CMK (cell line): ENCODE results near the gene RASA4B.
"Not testable (repeated sequence)": the region's sequence is repeated elsewhere in the genome, so short reads cannot be mapped to it uniquely, and the experiment has no call there.

Source experiments
- DNase-seq: peaks from one replicate; pipeline ENCODE4 v3.0.0-alpha.2; 2010; ENCODE audit warnings: low read depth

RASA4B gene

DNA sequence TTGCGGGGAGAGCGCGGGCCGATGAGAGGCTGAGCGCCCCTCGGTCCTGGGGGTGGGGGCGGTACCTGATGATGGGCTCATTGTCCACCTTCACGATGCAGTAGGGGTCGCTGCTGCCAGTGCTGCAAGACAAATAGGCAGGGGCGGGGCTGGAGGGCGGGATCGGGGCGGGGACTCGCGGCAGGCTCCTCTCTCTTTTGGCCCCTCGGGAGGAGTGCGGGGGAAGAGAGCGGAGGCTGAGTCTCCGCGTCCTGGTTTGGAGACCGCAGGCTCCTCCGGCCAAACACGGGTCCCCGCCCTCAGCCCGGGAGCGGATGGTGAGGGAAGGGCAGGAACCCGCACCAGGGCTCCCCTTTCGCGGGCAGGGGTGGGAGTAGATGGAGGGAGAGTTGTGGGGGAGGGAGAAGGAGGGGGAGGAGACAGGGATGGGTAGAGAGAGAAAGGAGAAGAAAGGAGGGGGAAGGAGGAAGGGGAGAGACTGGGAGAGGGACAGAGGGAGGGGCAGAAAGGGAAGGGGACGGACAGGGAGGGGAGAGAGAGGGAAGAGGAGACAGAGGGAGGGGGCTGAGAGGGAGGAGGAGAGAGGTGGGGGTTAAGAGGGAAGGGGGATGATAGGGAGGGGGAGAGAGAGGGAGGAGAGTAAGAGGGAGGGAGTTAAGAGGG is 5.6 kb downstream of the RASA4B start:
- DNase-seq = not testable (repeated sequence)

DNA sequence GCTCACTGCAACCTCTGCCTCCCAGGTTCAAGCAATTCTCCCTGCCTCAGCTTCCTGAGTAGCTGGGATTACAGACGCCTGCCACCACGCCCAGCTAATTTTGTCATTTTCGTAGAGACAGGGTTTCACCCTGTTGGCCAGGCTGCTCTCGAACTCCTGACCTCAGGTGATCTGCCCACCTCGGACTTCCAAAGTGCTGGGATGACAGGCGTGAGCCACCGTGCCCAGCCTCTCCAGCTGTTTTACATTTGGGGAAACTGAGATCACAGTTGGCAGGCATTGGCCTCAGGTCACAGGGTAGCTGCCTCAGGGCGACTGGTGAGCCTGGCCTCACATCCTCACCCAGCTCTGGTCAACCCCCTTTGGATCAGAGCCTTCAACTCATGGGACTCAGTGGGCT is 7.0 kb downstream of the RASA4B start:
- DNase-seq = not testable (repeated sequence)

DNA sequence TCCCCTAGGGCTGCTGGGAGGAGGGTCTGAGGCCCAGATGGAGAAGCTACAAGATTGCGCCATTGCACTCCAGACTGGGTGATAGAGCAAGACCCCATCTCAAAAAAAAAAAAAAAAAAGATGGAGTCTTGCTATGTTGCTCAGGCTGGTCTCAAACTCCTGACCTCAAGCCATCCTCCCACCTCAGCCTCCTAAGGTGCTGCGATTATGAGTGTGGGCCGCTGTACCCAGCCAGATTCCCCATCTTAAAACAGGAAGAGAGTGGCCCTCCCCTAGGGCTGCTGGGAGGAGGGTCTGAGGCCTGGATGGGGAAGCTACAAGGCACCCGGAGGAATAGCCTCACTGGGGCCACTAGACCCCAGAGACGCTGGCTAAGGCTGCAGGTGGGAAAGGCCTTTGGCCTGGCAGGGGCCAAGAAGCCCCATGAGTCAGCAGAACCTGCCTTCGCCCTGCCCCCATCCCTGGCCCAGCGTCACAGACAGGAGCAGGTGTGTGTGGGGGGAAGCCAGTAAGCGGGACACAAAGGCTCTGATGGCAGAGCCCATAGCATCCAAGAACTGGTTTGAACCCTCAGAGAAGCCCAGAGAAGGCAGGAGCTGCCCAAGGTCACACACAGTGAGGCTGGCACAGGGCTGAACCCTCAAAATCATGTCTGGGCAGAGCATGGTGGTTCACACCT is 10.0 kb downstream of the RASA4B start:
- DNase-seq = not testable (repeated sequence)

DNA sequence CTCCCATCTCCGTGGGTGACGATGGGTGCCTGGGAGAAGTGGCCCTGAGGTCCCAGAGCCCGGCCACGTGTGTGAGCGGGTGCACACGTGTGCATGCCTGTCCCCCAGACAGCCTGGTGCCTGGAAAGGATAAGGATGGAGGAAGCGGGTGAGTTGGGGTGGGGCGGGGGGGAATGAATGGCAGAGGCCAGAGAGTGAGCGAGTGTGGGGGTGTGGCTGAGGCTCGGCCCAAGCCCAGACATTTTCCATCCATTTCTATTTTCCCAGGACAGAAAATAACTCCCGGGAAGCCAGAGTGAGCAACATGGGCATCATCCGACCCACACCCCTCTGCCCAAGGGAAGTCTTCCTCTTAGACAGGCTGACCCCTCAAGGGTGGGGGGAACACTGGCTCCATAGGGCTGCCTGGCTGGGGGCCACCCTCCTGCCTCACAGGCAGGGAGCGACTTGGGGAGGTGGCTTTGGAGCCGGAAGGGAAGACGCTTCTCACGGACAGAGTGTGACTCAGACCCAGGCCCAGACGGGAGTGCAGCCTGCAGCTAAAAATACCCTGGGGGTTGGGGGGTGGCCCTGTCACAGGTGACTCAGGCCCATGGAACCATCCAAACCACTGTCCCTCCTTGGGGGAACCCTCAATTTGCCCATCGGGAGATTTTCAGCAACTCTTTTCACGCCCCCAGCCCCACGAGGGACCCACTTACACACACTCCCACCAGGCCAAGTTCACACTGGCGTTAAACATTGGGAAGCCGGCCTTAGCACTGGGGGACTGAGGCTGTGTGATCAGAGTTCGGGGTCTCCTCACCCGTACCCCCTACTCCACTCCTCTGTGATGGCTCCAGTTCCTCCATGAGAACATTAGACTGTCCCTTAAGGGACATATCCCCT is 12.0 kb downstream of the RASA4B start:
- not testable (repeated sequence) for DNase-seq

DNA sequence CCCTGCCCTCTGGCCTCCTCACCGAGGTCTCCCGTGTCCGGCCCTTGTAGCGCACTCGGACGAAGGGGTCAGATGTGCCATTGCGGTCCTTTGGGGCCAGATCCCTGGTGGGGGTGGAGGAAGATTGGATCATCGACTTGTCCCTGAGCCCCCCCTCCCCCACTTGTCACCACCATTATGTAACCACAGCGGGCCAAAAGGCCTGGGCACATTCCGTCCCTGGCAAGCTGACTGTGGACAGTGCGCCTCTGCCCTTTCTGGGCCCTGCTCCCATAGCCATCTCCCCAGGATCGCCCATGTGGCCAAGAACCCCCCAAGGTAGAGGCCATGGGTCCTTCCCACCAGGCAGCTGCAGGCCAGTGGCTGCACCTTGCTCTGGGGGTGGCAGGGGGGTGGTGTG is 14.4 kb downstream of the RASA4B start:
- DNase-seq = not testable (repeated sequence)

DNA sequence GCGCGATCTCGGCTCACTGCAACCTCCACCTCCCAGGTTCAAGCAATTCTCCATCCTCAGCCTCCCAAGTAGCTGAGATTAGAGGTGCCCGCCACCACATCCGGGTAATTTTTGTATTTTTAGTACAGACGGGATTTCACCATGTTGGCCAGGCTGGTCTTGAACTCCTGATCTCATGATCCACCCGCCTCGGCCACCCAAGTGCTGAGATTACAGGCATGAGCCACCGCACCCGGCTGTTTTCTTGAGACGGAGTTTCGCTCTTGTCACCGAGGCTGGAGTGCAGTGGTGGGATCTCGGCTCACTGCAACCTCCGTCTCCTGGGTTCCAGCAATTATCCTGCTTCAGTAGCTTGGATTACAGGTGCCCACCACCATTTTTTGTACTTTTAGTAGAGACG is 19.3 kb downstream of the RASA4B start:
- DNase-seq = not testable (repeated sequence)

DNA sequence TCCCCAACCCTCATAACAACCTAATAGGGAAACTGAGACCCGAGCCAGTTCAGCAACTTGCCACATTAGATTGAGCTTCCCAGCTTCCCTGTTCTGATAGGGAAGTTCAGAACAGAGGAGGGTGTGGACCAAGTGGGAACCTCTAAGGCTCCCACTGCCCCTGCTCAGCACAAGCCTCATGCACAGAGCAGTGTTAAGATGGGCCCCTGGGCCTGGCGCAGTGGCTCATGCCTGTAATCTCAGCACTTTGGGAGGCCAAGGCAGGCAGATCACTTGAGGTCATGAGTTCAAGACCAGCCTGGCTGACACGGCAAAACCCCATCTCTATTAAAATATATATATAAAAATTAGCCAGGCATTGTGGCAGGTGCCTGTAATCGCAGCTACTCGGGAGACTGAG is 20.3 kb downstream of the RASA4B start:
- not testable (repeated sequence) for DNase-seq

DNA sequence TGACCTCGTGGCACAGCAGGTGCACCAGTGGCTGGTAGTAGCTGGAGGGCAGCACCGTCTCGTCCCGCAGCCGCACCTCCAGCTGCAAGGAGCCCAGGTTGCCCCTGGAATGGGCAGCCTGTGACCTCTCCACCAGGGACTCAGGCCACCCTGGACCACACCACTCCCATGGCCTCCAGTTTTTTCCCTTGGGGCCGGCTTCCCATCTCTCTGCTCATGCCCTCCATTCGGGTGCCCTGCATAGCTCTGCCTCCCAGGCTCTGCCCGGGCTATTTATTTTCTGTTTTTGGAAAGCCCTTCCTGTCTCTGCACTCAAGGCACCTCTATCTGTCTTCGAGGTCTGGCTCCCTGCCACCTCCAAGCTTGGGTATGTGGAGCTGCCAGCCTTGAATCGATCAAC is 20.7 kb downstream of the RASA4B start:
- not testable (repeated sequence) for DNase-seq

DNA sequence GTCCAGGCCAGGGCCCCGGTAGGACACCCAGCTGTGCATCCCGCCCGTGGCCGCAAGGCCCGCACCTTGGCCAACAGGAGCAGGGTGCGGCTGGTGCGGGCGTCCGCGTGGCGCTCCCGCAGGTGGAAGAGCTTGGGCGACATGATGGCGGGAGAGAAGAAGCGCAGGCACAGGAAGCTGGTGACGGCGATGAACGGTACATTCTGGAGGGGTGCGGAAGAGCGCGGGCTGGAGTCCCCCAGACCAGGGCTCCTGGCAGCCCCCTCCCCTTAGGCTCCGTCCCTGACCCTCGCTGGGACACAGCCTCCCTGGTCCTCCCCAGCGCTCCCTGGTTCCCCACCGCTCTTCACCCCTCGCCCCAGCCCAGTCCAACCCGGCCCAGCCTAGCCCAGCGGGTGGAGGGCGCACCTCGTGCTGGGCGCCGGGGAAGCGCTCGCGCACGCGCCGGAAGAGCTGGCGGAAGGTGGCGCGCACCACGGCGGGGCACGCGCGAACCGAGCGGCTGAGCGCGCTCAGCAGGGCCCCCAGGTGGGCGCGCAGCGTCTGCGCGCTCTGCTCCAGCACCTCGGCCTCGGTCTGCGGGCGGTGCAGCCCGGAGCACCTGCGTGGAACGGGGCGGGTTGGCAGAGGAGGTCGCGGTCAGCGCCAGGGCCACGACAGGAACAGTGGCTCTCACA is 23.0 kb downstream of the RASA4B start:
- DNase-seq = not testable (repeated sequence)

DNA sequence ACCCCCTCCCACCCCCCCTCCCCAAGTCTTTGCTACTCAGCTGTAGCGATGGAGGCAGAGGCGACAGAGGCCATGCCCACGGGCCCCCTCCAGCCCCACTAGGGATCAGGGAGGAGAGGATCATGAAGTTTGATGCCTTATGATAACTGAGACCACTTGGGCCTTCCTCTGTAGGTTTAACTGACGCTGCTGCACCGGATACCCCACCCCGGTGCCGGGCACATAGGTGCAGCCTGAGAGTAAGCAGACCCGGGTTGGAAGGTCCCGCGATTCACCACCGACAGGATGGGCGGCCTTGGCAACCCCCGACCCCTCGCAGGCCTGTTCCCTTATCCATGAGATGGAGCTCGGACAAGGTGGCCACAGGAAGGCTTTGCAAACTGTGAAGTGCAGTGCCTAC is 23.6 kb downstream of the RASA4B start:
- not testable (repeated sequence) for DNase-seq

DNA sequence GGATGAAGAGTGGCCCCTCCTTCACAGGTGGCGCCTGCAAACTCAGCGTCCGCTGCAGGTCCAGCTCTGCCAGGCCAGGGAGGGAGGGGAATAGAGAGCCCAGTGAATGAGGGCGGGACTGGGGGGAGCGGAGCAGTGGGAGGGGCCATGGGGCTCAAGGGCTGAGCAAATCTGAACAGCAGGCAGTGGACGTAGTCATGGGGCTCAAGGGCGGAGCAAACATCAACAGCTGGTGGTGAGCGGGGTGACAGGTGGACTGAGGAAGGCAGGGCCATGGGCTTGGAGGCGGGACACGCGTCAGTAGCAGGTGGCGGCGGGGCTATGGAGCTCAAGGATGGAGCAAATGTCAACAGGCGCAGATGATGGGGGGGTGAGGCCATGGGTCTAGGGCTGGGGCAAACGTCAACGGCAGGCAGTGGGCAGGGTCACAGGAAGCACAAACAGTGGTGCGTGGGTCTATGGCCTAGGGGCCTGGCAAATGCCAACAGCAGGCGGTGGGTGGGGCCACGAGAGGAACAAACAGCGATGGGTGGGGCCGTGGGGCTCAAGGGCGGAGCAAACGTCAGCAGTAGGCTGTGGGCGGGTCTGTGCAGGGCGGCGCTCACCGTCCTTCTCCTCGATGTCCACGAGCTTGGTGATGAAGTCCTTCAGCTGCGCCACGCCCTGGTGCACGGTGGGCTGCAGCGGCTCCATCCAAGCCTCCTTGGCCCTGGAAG is 24.2 kb downstream of the RASA4B start:
- not testable (repeated sequence) for DNase-seq

DNA sequence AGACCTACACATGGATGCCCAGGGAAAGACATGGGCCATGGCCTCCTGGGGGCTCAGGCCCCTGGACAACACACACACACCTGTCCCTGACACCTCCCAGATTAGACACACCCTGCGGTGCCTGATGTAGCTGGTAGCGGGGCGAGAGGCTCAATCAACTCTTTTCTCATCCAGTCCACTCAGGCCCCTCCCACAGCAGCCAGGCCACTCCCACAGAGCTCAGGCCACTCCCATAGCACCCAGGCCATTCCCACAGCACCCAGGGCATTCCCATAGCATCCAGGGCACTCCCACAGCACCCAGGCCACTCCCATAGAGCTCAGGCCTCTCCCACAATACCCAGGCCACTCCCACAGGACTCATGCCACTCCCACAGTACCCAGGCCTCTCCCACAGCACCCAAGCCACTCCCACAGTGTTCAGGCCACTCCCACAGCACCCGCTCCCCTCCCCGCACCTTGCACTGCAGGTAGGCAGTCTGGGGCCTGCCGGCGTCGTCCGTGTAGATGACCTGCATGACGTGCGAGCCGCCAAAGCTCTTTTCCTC is 27.0 kb downstream of the RASA4B start:
- not testable (repeated sequence) for DNase-seq

DNA sequence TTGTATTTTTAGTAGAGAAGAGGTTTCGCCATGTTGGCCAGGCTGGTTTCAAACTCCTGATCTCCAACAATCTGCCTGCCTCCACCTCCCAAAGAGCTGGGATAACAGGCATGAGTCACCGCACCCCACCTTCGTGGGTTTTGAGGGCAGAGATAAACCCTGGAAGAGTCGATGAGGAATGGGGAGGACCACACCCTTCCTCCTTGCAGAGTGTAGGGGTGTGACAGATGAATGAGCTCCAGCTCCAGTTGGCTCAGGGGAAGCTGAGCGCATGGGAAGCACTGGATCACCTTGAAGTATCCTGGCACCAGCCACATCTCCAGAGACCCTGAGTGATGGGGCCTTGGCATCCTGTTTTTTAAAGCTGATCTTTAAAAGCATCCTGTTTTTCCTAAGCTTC is 33.3 kb downstream of the RASA4B start:
- not testable (repeated sequence) for DNase-seq

DNA sequence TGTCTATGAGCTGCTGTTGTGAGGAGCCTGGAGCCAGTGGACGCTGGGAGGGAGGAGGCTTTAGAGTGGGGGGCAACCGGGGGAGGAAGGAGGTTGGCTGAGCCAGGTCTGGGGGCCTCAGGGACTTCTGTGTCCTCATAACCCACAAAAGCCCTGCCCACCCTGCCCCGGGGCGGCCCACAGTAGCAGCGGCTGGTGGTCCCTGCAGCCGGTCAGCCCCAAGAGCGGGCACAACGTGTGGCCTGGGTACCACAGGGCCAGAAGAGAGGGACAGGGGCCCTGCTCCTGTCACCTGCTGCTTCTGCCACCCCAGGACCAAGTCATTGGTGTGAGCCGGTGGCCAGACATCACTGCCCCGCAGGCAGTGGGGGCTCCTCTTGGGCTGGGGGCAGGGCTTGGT is 35.6 kb downstream of the RASA4B start:
- DNase-seq = not testable (repeated sequence)

DNA sequence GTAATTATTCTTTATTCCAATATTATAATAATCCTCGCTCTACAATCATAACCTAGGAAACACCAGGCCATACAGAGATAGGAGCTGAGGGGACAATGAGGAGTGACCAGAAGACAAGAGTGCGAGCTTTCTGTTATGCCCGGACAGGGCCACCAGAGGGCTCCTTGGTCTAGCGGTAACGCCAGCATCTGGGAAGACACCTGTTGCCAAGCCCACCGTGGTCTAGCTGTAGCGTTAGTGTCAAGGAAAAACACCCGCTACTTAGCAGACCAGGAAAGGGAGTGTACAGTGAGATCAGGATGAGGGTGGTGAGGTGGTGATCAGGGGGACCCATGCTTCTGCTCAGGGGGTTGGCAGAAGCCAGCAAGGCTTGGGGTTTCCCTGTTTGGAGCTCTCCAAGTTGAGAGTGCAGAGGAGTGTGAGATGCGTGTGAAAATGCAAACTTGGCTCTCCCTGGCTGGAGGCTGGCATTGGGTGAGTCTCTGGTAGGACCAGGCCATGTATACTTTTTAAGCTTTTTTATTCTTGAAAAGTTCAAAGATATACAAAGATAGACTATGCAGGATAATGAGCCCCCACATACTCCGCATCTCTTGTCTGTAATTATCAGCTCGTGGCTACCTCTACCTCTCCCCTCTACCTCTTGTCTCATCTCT is 37.5 kb downstream of the RASA4B start:
- DNase-seq = not testable (repeated sequence)

DNA sequence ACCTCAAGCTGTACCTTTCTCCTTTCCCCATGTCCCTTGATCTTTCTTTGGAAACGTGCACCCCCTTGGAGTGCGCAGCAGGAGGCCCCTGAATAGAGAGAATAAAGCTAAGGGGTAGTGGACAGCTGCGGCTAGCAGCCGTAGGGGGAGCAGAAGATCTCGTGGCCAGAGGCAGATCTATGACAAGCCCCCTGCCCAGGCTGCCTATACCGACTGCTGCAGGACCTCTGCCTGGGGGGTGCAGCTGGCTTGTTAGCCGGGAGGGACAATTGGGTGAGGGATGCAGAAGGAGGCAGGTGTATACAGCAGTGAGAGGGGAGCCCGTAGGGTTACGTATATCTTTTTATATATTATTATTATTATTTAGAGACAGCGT is 38.4 kb downstream of the RASA4B start:
- not testable (repeated sequence) for DNase-seq

DNA sequence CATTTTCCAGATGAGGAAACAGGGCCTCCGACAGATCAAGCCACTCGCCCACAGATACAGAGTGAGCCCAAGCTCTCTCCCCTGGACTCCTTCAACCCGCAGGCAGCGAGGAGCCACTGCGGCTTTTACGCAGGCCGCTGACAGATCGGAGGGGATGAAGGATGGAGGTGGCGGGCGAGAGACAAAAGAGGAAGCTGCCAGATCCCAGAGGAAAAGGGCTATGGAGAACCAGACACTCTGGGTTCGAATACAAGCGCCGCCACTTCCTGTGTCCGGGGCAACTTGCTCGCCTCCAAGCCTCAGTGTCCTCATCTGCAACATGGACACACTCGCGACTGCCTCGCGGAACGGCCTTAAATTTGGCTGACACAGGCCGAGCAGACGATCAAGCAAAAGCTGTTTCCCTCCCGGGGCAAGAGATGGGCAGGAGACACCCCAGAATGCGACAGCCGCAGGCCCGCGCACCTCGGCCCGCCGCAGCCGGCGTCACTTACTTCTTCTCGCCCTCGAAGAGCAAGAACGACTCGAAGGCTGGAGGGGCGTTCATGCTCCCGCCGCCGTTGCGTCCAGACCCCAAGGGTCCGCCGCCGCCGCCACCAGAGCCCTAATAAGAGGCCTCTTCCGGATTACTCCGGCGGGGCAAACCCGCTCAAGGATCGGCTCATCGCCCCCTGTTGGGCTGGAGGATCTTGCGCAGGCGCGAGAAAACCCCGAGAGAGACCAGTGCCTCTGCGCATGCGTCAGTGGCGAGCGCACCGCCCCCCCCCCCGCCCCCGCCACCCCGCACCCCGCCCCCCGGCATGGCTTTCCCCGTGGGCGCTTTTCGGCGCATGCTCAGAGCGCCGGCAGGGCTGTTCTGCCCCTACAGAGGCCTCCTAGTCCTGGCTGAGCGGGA is 39.0 kb downstream of the RASA4B start, which contains the start of gene POLR2J:
Gene POLR2J (minus strand): TSS at position 609 of the 895 bp plus-strand sequence. CDS start 62 bp downstream, at position 547.
- not testable (repeated sequence) for DNase-seq

DNA sequence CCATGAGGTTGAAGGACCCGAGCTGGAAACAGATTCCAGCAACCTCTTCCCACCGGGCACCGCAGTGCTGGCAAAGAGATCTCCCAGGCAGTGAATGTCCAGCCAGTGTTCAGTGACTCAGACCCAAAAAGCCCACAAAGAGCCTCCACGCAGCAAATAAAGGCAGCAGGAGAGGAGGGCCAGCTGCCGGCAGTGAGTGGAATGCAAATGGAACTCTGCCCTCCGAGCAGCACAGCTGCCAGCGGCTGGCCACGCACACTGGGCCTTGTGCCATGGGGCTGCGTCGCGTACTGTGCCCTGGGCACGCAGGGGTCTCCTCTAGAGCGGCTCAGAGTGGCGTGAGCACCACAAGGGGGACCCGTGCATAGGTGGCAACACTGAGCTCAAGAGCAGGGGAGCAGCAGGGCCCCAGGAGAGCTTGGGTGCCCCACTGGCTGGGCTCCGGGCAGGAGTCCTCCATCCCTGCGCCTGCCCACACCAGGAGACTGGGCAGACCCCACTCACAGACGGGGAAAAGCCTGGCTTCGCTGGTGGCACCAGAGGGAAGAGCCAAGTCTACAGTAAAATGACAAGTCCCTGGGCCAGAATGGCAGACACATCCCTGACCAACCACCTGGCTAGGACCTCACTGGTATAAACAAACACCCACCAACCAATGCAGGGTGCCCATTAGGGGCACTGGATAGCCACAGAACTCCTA is 42.7 kb downstream of the RASA4B start:
- not testable (repeated sequence) for DNase-seq

DNA sequence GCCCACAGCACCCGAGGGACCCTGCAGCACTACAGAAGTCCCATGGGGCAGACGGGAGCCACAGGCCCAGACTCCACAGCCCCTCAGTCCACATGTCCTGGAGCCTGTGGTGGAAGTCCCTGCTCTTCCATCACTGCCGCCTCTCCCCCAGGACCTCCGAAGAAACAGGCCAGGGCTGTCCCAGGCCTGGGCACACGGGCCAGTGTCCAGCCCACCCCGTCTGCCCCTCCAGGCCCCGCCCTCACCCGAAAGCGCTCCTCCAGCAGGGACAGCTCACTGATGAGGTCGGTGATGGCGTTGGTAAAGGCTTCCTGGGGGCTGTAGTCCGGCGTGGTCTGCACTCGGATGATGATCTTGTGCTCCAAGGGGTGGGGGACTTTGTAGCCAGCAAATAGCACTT is 43.5 kb downstream of the RASA4B start:
- not testable (repeated sequence) for DNase-seq
